Measurements from ENCODE around the gene ZNF484. TPM values are rescaled to one million over a fixed set of nuclear protein-coding genes. Genes with fewer than 3 reads are reported as not detected.
"Not testable (repeated sequence)": the region's sequence is repeated elsewhere in the genome, so short reads cannot be mapped to it uniquely, and the experiment has no call there.

The ZNF484 gene
- total RNA-seq, 2 donors from 2014 or later: 13.9 to 24.5 TPM

DNA sequence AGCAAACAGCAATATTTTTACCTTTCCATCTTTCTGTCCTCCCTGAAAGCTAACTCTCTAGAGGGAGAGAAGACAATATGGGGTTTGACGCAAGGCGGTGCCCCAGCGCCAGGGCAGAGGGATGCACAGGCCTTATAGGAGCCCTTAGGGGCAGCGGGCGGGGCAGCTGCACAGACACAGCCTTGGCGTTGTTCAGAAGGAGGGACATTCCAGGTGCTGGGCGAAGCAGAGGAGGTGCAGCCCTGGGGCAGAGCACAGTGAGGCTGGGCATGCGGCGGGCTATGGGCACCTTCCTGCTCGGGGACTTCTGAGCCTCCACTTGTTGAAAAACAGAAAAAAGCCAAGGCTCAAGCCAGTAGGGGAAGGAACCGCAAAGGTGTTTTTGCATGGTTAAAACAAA, 79.5 kb downstream of the ZNF484 start:
- Histone ChIP-seq H3K27me3 (replicated peaks; ENCODE audit: insufficient read depth) (no peaks in the 10 kb centered on the region), H3K4me1 (ENCODE audit: control insufficient read depth in 1 of 2, low read depth in 2 of 2) (no peaks in the 10 kb centered on the region), H3K36me3 (no peaks in the 10 kb centered on the region), H3K9me3 (no peaks in the 10 kb centered on the region), H3K4me3 (no peak overlapping the region), H3K27ac (no peak overlapping the region)
- no peak for DNase-seq (ENCODE audit: low spot score)
- ATAC-seq (ENCODE audit: insufficient number of reproducible peaks, low FRiP score, low read depth): no peak
- no peak for TF ChIP-seq CTCF (IDR thresholded peaks at IDR 0.05)

- H3K36me3 ChIP-seq; H3K4me3 ChIP-seq; H3K9me3 ChIP-seq; ATAC-seq (ENCODE audit: insufficient number of reproducible peaks, low FRiP score, low read depth); DNase-seq (ENCODE audit: low spot score); H3K4me1 ChIP-seq (ENCODE audit: control insufficient read depth in 1 of 2, low read depth in 2 of 2); H3K27ac ChIP-seq; H3K27me3 ChIP-seq (replicated peaks; ENCODE audit: insufficient read depth): not testable (repeated sequence)
Measured at GRCh38 chr9:92796337-92796804, 81.5 kb downstream of the ZNF484 start.

DNA sequence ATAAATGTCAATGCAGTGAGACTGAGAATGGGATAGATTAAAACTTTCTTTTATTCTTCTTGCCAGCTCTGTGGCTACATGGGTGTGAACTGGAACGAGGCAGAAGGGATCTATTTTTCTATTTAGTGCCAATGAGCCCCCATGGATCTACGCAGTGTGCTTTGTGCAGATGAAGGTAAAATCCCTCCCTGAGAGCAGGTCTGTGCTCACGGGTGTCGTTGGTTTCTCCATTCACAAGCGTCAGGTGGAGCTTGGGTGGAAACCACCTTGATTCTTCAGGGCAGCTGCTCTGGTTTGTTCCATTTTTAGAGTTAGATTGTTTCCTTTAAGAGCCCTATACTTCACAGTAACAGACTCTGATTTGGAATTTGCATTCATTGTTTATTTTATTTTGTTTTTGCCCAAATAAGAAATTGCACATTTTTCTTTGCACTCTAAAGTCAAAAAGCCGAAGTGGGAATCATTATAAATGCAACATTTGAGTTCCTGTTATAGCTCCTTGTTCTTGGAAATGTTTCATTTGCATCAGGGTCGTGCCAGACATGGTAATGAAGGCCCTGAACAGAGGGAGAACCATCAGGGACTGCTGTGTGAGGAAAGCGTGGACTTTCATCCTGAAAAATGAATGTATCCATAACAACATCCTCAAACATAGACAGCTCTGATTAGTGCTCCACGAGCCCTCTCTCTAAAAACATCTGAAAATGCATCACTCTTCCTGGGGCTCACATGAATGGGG, 82.1 kb downstream of the ZNF484 start:
- ATAC-seq (ENCODE audit: insufficient number of reproducible peaks, low FRiP score, low read depth) (no peak), DNase-seq (ENCODE audit: low spot score) (no peak)
- H3K4me1 ChIP-seq (ENCODE audit: control insufficient read depth in 1 of 2, low read depth in 2 of 2): no peaks in the 10 kb centered on the region
- TF ChIP-seq CTCF (IDR thresholded peaks at IDR 0.05): no peak
- no peak overlapping the region for H3K27ac ChIP-seq
- no peaks in the 10 kb centered on the region for H3K36me3 ChIP-seq
- H3K4me3 ChIP-seq: no peak overlapping the region
- H3K9me3 ChIP-seq: no peaks in the 10 kb centered on the region
- no peaks in the 10 kb centered on the region for H3K27me3 ChIP-seq (replicated peaks; ENCODE audit: insufficient read depth)

Other genes starting within 250 kb of the ZNF484 start
- 10 to 100 TPM in 1 of 2 donors, 1 to 10 TPM in 1; 6.9 to 11.7 TPM for gene IPPK, start 207.9 kb downstream of the ZNF484 start, total RNA-seq
- 10 to 100 TPM; 52.1 to 57.7 TPM for gene BICD2, start 113.2 kb downstream of the ZNF484 start, total RNA-seq
- 10 to 100 TPM in 1 of 2 donors, 1 to 10 TPM in 1; 9.9 to 13.7 TPM for gene FGD3, start 69.5 kb upstream of the ZNF484 start, total RNA-seq
- gene SUSD3, start 180.7 kb upstream of the ZNF484 start, total RNA-seq: 10 to 100 TPM in 1 of 2 donors, 1 to 10 TPM in 1; 7.0 to 21.4 TPM
- gene CARD19, start 218.2 kb upstream of the ZNF484 start, total RNA-seq: 100 to 1,000 TPM in 1 of 2 donors, 10 to 100 TPM in 1; 46.3 to 103 TPM